Psoas muscle (tissue), 8 donors: ENCODE data around the gene VSTM2B. TPM values are rescaled to one million over a fixed set of nuclear protein-coding genes. Genes with fewer than 3 reads are reported as not detected.

ENCODE experiments used
- ATAC-seq, 4 donors: fragments of 200-7000 bp; cut with Tn5 transposase; one replicate each; pipeline ENCODE4 v1.9.1; 2020; ENCODE audit warnings: moderate library complexity in 3 of 4, mild to moderate bottlenecking in 2 of 4
- DNase-seq, 2 donors: peaks; one replicate each; pipeline ENCODE4 v3.0.0-alpha.2; 2020
- H3K27ac ChIP-seq: fragments of 200-600 bp; one replicate; pipeline ENCODE4 v1.8.0; 2022
- H3K27me3 ChIP-seq, 3 donors: fragments of 200-600 bp in 1 of 3; one replicate each; pipeline versions ENCODE4 v1.6.1 to v1.8.0; 2013 to 2022; ENCODE audit warnings: low read length in 2 of 3, mild to moderate bottlenecking in 2 of 3, moderate library complexity in 1 of 3; ENCODE audit not compliant: insufficient read depth in 3 of 3
- H3K36me3 ChIP-seq, 2 donors: fragments of 200-600 bp in 1 of 2; one replicate each; pipeline versions ENCODE4 v1.6.1 to v1.8.0; 2013 to 2022; ENCODE audit warnings: low read depth in 1 of 2, mild to moderate bottlenecking in 1 of 2, moderate library complexity in 1 of 2; ENCODE audit not compliant: insufficient read depth in 1 of 2
- H3K4me1 ChIP-seq: fragments of 200-600 bp; one replicate; pipeline ENCODE4 v1.8.0; 2022
- H3K4me3 ChIP-seq: fragments of 200-600 bp; one replicate; pipeline ENCODE4 v1.8.0; 2022; ENCODE audit warnings: mild to moderate bottlenecking
- H3K9me3 ChIP-seq: fragments of 200-600 bp; one replicate; pipeline ENCODE4 v1.8.0; 2022
- CTCF ChIP-seq: fragments of 200-600 bp; IDR thresholded peaks from one replicate; pipeline ENCODE4 v1.8.0; 2022; ENCODE audit warnings: antibody characterized with exemption
- WGBS, 3 donors: extraction: QIAGEN DNeasy Blood & Tissue Kit; methylation state at CpG; one replicate each; pipeline versions ENCODE4 v1.1.6 to v1.1.7; 2013; 5-methylcytosine and 5-hydroxymethylcytosine counted together
- intact Hi-C, 2 donors: fragments of 100-400 bp; cut with DNase I; formaldehyde crosslinking; loops; one replicate each; pipeline versions ENCODE4 v1.11.0 to v1.14.2; 2022
- polyA plus RNA-seq, 3 donors: library from polyadenylated mRNA; stranded (reverse); fragments of 200-250 nt; gene quantifications; one replicate each; pipeline ENCODE4 v1.2.3, GENCODE V29; 2013
- total RNA-seq, 4 donors: library from RNA; stranded (reverse); fragmentation: NEBNext Ultra II Directional in 2 of 4; extraction: Animal tissue kit (Norgen Biotek cat#: 25700) in 2 of 4; gene quantifications; one replicate each; pipeline versions ENCODE4 v1.2.1 to v1.2.4, GENCODE V29; 2021 to 2023
- donor health status: healthy with polysubstance abuse.
- donor health status: DM: no; HTN: no; CAD: no; lungs with moderate emphysema.
- donor health status: Bipolar disorder and iron deficiency.
- donor health status: healthy.
- donor health status: DM: yes; HTN: yes; CAD: no.
- donor health status: DM: no; HTN: no; CAD: no.
- donor health status: DM: no; HTN: no; CAD: no.
- donor health status: DM: yes; HTN: yes; CAD: no.

VSTM2B gene
- total and polyA plus RNA-seq, 7 donors = not detected

- ATAC-seq = no peak
- DNase-seq = no peak
- H3K4me3 ChIP-seq = no peak overlapping the region
- H3K36me3 ChIP-seq = no peaks in the 10 kb centered on the region
- intact Hi-C loops = no loop called here
- no peak overlapping the region for H3K27ac ChIP-seq
- H3K27me3 ChIP-seq = peaks cover 0 to 35% (median 3%) of the 10 kb centered on the region in 3 donors
- H3K4me1 ChIP-seq = no peaks in the 10 kb centered on the region
- no peak for TF ChIP-seq CTCF
- WGBS, 3 donors = 51 to 74% (median 66%) methylated on average over 3 of the region's 3 CpGs
- H3K9me3 ChIP-seq = no peaks in the 10 kb centered on the region
Observed at GRCh38 chr19:29598496-29598895, 72.7 kb downstream of the VSTM2B start.

GRCh38 chr19:29603308-29603707 lies 77.5 kb downstream of the VSTM2B start:
- 60 to 75% (median 65%) methylated on average over 5 of the region's 5 CpGs for WGBS, 3 donors
- Histone ChIP-seq H3K9me3 (no peaks in the 10 kb centered on the region), H3K4me3 (no peak overlapping the region), H3K27ac (no peak overlapping the region), H3K36me3 (peaks cover 0 to under 1% of the 10 kb centered on the region in 2 donors), H3K4me1 (peaks cover 11% of the 10 kb centered on the region), H3K27me3 (no peaks in the 10 kb centered on the region)
- intact Hi-C loops = loop anchor here in 1 of 2 donors (10.0 kb wide), 1 partner anchor 271 kb away; no protein-coding TSS in a partner anchor
- ATAC-seq (no peak), DNase-seq (no peak)
- no peak for TF ChIP-seq CTCF

- H3K27ac ChIP-seq = peak within 1 kb of the TSS; percentile 97
- H3K36me3 ChIP-seq = peaks cover 0 to 20% of the 10 kb centered on the region in 2 donors
- no peak for TF ChIP-seq CTCF
- DNase-seq (peak; percentile 98 to 99), ATAC-seq (peak; percentile 93 to 96 (median 96))
- H3K27me3 ChIP-seq = no peaks in the 10 kb centered on the region
- peaks cover 20% of the 10 kb centered on the region for H3K4me1 ChIP-seq
- no peaks in the 10 kb centered on the region for H3K9me3 ChIP-seq
- H3K4me3 ChIP-seq = peak within 1 kb of the TSS; percentile 92
- WGBS, 3 donors = 0 to 1% (median 0%) methylated on average over 47 of the region's 47 CpGs
- intact Hi-C loops = loop anchor here (1.0 to 10.0 kb wide), 3 partner anchors 61 to 269 kb away; no protein-coding TSS in a partner anchor
Observed at GRCh38 chr19:29605653-29606419, 80.0 kb downstream of the VSTM2B start, which contains the start of gene POP4. POP4 (plus strand) TSS chr19:29606283; CDS start chr19:29606319, 36 bp downstream.

GRCh38 chr19:29606420-29606747 lies 80.6 kb downstream of the VSTM2B start:
- Histone ChIP-seq H3K9me3 (no peaks in the 10 kb centered on the region), H3K36me3 (peaks cover 0 to 26% of the 10 kb centered on the region in 2 donors), H3K27me3 (no peaks in the 10 kb centered on the region), H3K4me3 (peak overlapping the region; percentile 92), H3K4me1 (peaks cover 22% of the 10 kb centered on the region), H3K27ac (peak overlapping the region; percentile 97)
- no peak for TF ChIP-seq CTCF
- intact Hi-C loops = loop anchor here (1.0 to 10.0 kb wide), 3 partner anchors 60 to 268 kb away; no protein-coding TSS in a partner anchor
- ATAC-seq (peak in 3 of 4 donors; percentile 38 to 57 (median 48)), DNase-seq (no peak)
- 0 to 1% (median 1%) methylated on average over 12 of the region's 12 CpGs for WGBS, 3 donors
